NCI-H187 treated with DMSO at 0.1 percent for 48 hours (cell line): ENCODE data around the gene LRRC3.
"Not testable (repeated sequence)": the region's sequence is repeated elsewhere in the genome, so short reads cannot be mapped to it uniquely, and the experiment has no call there.

Experiments used
- DNase-seq: peaks from one replicate; lab custom pipeline; 2025; lab: John Stamatoyannopoulos, UW

The LRRC3 gene, protein sequence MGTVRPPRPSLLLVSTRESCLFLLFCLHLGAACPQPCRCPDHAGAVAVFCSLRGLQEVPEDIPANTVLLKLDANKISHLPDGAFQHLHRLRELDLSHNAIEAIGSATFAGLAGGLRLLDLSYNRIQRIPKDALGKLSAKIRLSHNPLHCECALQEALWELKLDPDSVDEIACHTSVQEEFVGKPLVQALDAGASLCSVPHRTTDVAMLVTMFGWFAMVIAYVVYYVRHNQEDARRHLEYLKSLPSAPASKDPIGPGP

DNA sequence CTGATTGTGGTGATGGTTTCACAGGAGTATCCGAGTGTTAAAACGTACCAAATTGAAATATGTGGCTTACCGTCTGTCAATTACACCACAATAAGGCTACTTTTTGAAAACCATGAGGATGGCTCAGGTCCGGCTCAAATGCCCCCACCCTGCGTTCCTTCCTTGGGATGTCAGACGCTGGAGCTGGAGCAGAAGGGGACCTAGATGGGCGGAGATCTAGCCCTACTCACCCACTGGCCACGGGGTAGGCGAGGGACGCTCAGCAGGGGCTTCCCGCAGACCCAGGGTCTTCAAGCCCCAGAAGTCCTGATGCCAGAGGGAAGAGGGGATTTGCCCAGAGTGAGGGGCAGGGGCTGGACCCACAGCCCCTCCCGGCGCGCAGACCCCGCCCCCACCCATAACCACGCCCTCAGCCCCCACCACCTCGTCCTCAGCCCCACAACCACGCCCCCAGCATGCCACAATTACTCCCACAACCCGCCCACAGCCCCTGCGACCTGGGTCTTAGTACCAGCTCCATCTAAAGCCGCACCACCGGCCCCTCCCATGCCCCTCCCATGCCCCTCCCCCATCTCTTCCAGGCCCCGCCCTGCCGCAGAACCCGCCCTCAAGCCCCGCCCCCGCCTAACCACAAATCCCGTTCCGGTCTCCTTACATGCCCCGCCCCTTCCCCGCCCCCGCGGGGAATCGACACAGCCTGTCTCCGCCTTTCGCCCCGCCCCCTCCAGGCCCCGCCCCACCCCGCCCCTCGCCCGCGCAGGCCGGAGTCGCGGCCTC, at the start of gene LRRC3:
Gene LRRC3 (plus strand): TSS at position 764 of the 777 bp plus-strand sequence. CDS start 1,135 bp downstream, outside the sequence.
- DNase-seq, result peak; percentile 46

DNA sequence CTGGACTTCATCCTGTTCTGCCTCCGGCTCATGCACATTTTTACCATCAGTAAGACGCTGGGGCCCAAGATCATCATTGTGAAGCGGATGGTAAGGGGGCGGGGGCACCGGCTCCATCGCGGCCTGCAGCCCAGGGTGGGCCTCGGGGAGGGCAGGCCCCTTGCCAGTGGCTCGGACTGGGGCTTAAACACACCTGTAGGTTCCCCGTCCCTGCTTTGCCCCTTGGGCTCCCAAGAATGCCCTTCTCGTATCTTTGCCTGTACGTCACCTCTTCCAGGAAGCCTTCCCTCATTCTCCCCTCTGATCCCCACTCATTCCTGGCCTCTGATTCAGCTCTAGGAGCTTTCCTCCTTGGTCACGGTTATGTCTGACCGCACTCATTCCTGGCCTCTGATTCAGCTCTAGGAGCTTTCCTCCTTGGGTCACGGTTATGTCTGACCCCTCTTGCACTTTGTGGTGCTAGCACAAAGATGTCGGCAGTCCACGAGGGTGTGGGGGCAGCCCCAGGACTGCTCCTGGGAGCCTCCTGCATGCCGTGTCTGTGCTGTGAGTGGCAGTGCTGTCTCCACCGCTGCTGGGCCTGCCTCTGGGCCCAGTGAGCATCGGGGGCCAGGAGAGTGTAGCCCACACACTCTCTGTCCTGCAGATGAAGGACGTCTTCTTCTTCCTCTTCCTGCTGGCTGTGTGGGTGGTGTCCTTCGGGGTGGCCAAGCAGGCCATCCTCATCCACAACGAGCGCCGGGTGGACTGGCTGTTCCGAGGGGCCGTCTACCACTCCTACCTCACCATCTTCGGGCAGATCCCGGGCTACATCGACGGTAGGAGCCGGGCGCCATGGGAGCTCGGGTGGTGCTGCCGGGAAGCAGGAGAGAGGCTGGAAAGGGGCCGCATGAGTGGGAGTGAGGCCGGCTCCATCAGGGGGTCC, 49.1 kb upstream of the LRRC3 start:
- no peak for DNase-seq

DNA sequence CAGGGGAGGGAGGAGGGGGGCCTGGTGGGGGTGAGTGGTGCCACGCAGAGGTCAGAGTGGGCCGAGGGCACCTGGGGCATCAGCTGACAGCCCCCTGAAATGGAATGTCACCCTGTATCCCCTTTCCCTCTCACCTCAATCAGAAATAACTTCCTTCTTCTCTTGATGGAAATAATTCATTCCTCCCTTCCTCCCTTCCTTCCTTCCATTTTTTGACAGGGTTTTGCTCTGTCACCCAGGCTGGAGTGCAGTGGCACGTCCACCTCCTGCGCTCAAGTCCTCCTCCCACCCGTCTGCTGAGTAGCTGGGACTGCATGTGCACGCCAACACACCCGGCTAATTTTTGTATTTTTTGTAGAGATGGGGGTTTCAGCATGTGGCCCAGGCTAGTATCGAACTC, 48.4 kb upstream of the LRRC3 start:
- no peak for DNase-seq

DNA sequence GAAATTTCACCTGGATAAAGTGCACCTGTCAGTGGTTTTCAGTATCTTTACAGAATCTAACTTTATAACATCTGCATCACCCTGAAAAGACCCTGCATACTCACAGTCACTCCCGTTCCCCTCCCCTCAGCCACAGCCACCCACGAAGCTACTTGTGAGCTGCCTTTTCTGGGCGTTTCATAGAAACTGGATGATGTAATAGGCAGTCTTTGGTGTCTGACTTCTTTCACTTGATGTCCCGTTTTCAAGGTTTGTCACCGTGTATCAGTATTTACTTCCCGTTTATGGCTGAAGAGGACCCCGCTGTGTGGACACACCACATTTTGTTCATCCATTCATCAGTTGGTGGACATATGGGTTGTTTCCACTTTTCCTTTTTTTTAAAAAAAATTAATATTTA, 47.8 kb upstream of the LRRC3 start:
- no peak for DNase-seq

DNA sequence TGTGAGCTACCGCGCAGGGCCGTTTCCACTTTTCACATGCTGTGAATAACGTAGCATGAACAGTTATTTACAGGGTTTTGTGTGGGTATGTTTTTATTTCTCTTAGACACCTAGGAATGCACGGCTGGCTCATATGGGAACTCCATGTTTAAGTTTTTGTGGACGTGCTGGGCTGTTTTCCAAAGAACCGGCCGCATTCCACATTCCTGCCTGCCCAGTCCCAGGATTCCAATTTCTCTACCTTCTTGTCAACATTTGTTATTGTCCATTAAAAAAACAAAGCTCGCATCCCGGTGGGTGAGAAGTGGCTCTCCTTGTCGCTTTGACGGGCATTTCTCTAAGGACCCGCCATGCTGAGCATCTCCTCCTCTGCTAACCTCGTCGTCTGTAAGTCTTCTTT, 47.1 kb upstream of the LRRC3 start:
- DNase-seq, result no peak

DNA sequence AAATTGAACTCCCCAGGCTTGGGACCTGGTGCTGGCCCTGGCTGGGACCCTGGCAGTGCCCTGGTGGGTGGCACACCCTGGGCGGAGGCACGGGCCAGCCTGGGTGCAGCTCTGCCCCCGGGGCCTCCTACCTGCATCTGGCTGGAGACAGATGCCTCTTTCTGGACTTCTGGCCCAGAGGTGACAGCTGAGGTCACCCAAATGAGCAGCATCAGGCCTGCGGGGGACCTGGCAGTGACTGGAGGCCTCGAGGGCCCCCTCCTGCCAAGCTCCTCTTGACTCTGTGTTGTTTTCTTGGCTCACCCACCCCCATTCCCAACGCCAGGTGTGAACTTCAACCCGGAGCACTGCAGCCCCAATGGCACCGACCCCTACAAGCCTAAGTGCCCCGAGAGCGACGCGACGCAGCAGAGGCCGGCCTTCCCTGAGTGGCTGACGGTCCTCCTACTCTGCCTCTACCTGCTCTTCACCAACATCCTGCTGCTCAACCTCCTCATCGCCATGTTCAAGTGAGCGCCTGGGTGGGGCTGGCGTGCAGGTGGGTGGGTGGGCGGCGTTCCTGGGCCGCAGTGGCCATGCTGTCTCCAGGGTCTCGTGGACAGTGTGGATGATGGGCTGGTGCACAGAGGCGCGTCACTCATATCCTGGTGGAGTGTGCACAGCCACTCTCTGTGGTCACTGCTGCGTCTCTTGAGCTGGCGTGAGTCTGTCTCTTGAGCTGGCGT, 41.6 kb upstream of the LRRC3 start:
- DNase-seq, result no peak

DNA sequence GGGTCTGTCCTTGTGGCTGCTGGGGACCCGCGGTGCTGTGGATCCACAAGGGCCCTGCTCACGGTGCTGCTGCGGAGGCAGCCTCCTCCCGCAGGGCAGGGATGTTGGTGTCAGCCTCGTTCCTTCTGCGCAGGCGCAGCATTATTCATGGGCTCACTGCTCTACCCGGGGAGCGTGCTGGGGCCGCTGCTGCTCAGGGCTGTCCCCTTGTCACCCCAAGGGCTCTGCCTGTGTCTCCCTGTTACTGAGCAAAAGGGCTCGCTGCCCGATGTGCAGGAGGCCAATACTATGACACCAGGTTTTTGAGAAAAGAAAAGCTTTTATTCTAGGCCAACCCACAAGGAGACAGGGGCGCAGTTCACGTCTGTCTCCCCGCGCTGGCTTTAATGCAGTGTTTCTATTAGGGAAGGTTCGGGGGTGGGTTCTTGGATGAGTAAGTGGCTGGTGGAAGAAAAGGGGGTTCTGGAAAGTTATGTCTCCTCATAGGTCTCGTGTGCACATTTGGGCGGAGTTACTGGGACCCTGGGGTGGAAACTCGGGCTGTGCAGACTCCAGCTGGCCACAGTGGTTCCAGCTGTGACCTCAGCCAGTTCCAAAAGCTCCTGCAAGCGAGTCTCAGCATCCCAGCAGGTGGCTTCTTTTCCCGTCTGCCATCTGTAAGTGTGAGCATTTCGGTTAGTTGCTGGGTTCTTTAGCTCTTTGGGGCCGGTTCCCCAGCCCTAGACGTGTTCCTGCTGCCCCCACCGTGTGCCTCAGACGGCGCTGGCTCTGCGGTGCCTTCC, 40.8 kb upstream of the LRRC3 start:
- DNase-seq, result no peak

DNA sequence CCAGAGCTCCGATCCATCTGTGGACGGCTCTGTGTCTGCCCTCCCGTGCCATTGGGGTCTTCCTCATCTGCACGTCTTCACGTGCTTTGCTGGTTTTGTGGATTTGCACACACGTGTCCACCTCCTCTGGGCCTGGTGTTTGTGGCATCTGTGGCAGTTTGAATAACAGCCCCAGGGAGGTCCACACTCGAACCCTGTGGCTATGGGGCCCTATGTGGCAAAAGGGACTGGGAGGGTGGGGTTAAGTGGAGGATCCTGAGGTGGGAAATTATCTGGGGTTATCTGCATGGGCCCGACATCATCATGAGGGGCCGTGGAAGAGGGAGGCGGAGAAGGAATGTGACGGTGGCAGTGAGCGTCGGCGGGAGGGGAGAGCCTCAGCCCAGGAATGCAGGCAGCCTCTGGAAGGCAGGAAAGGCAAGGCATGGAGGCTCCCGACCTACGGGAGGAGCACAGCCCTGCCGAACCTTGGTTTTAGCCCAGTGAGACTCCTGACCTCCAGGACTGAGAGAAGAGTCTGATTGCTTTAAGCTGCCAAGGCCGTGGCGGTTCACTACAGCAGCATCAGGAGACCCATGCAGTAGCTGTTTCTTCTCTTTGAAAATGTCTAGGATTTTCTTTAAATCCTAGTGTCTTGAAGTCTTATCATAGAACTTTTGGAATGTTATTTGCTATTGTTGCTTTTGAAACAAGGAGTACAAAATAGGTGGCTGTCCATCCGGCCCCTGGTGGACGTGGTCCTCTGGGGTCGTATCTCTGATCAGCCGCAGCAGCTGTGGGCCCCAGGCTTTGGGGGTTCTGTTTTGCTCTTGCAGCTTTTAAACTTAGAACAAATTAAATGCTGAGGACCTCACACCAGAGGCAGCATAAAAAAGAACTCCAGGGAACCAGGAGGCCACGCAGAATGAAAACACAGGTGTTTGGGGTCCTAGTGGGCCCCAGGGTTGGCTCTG, 40.0 kb upstream of the LRRC3 start:
- DNase-seq, result no peak

DNA sequence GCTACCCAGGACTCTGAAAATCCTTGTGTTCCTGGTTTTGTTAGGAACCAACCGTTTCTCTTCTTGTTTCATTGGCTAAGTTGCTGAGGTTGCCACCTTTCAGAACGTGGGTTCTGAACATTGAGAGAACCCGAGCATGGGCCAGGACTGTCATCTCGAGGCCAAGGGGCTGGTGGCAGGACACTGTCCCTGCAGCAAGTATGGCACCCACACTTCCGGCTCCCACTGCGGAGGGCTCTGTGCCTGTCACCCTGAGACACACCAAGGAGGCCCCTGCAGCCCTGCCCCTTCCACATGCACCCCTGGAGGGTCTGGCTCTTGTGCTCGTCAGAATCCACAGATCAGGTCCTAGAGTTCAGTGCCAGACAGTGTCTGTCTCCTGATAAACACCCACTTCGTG, 39.1 kb upstream of the LRRC3 start:
- DNase-seq, result no peak

DNA sequence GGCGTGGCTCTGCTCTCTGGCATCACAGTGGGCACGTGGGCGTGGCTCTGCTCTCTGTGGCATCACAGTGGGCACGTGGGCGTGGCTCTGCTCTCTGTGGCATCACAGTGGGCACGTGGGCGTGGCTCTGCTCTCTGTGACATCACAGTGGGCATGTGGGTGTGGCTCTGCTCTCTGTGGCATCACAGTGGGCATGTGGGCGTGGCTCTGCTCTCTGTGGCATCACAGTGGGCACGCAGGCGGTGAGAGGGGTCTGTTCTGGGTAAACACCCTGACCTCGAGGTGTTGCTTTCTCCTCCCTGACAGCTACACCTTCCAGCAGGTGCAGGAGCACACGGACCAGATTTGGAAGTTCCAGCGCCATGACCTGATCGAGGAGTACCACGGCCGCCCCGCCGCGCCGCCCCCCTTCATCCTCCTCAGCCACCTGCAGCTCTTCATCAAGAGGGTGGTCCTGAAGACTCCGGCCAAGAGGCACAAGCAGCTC, 37.6 kb upstream of the LRRC3 start:
- not testable (repeated sequence) for DNase-seq

DNA sequence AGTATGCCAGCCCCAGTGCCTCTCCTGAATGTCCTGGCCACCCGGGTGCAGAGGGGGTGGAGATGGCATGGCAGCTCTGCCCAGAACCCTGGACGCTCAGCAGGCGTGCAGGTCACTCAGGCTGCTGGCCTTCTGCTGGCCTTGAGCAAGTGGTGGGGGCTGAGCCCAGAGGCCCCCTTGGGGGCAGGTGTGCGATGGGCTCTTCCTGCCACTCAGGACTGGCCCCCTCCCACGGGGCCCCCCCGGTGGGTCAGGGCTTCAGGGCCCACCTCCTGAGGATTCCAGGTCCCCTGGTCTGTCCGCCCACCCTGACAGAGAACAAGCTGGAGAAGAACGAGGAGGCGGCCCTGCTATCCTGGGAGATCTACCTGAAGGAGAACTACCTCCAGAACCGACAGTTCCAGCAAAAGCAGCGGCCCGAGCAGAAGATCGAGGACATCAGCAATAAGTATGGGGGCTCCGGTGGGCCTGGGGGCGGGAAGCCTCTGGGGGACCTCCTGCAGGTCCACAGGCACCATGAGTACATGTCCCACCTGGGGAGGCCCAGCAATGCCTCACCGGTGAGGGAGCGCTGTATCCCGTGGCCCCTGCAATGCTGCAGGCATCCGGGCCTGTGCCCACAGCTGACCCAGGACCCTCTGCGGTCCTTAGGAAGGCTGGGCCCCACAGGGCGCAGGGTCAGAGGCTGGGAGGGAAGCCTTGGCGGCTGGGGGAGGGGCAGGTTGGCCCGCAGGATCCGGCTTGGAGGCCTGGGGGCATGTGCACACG, 37.0 kb upstream of the LRRC3 start:
- DNase-seq, result no peak

DNA sequence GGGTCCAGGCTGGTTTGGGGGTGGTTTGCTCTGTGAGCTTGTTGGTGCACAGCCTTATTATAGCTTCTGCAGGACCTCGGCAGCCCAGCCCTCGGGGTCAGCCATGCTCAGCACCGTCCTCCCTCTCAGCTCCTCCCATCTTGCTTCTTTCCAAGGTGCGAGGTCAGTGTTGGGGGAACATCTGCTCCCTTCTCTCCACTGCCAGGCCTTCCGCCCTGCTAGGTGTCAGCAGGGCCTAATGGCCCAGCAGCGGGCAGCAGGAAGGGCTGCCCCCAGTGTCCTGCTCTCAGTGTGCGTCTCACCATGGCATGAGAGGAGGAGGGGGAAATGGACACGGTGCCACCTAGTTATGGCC, 36.5 kb upstream of the LRRC3 start:
- DNase-seq, result no peak

DNA sequence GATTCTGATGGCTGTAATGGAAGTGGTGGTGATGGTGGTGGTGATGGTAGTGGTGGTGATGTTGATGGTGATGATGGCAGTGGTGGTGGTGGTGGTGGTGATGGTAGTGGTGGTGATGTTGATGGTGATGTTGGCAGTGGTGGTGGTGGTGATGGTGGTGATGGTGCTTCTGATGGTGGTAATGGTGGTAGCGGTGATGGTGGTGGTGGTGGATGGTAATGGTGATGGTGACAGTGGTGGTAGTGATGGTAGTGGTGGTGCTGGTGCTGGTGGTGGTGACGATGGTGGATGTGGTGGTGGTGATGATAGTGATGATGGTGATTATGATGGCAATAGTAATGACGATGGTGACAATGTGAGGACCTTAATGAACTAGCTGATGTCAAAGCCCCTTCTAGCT, 35.6 kb upstream of the LRRC3 start:
- no peak for DNase-seq

DNA sequence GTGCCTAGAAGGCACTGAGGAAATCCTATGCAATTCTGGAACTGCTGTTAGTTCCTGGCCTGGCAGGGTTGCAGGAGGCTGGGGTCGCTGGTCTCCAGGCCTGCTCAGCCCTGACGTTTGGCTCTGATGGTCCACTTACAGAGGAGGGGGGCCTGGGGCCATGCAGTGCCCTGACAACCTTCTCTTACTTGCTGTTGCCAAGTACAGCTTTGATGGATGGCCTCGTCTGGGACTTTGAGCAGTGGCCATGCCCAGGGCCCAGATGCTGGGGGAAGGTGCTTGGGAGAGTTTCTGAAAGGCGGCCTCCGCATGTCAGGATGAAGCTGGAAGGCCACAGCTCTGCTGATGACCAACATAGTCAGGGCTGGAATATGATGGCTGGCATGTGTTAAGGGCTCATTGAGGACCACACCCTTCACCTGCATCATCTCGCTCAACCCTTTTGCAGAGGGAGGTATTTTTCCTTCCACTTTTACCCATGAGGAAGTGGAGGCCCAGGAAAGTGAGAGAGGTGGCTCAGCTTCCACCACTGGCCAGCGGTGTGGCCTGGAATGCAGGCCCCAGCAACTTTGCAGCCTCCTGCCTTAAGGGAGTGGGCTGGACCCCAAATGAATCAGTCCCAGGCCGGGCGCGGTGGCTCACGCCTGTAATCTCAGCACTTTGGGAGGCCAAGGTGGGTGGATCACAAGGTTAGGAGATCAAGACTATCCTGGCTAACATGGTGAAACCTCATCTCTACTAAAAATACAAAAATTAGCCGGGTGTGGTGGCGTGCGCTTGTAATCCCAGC, 34.7 kb upstream of the LRRC3 start:
- no peak for DNase-seq

DNA sequence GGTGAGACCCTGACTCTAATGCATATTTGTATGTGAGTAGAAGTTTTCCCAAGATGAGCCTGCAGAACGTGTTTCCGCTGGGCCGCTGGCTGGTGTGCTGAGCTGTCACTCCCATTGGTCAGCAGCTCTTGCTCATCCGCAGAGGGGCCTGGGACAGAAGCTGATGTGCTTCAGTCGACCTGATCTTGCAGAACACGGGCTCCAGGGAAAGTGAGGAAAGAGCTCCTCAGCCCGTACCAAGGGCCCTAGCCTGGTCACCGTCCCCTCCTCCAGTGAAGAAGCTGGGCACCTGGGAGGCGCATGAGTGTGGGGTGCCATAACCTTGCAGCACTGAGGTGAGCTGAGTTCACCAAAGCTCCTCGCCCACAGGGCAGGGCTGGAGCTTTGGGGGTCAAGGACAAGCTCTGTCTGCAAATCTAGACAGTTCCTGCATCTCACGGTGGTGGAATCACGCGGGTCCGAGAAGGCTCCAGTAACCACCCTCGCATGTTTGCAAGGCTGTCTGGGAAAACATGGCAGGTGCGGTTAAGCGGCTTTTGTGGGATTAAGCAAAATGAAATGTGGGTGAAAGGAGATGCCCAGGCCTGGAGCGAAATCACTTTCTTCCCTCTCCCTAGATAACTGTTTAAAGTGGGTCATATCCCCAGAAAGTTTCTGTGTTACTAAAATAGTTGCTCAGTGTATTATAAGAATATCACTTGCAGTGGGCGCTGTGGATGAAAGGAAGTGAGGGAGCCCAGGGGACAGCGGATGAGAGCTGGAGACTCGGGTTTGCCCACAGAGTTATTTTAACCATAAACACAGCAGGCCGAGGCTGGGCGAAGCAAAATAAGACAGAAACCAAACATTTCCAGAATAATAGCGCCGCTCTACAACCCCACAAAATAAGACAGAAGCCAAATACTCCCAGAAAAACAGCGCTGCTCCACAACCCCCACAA, 33.1 kb upstream of the LRRC3 start:
- no peak for DNase-seq

DNA sequence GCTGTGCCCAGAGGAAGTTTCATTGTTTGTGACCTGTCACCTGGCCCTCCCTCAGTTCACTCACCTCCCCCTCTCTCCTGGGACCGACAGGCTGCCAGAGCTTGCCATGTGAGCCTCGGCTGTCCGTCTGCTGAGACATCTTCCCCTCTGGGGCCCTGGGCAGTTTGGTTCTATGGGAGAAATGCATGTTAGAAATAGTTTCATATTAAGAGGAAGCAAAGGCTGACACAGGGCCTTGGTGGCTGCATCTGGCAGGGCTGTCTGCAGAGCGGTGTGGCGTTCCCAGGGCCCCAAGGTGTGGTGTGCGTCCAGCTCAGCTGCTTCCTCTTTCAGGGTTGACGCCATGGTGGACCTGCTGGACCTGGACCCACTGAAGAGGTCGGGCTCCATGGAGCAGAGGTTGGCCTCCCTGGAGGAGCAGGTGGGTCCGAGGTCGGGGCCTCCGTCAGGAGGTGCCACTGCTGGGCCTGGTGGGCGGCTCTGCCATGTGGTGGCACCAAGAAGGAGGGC, 31.9 kb upstream of the LRRC3 start:
- no peak for DNase-seq
